Thymus (tissue), 11 donors: ENCODE measurements around the gene SHANK1. TPM values are rescaled to one million over a fixed set of nuclear protein-coding genes. Genes with fewer than 3 reads are reported as not detected.

Experiments
- DNase-seq, 9 donors: peaks; one replicate each; pipeline ENCODE4 v3.0.0-alpha.2; 2013; ENCODE audit warnings: low spot score in 9 of 9, low read depth in 6 of 9, missing footprints in 1 of 9
- H3K27ac ChIP-seq, 2 donors: one replicate each; pipeline ENCODE4 v1.5.1; 2013; ENCODE audit warnings: control low read depth in 1 of 2, low read depth in 1 of 2, low read length in 1 of 2, mild to moderate bottlenecking in 1 of 2, moderate library complexity in 1 of 2
- H3K27me3 ChIP-seq, 2 donors: one replicate each; pipeline ENCODE4 v1.5.1; 2013; ENCODE audit warnings: low read length in 1 of 2; ENCODE audit not compliant: control insufficient read depth in 2 of 2, insufficient read depth in 1 of 2
- H3K36me3 ChIP-seq, 2 donors: one replicate each; pipeline ENCODE4 v1.5.1; 2013; ENCODE audit warnings: low read length in 1 of 2, mild to moderate bottlenecking in 1 of 2, moderate library complexity in 1 of 2; ENCODE audit not compliant: control insufficient read depth in 2 of 2, insufficient read depth in 2 of 2
- H3K4me1 ChIP-seq, 2 donors: one replicate each; pipeline ENCODE4 v1.5.1; 2013; ENCODE audit warnings: low read length in 2 of 2; ENCODE audit not compliant: control insufficient read depth in 2 of 2, insufficient read depth in 2 of 2
- H3K4me3 ChIP-seq, 2 donors: one replicate each; pipeline ENCODE4 v1.5.1; 2013; ENCODE audit warnings: low read length in 2 of 2, control low read depth in 1 of 2, mild to moderate bottlenecking in 1 of 2
- H3K9me3 ChIP-seq, 2 donors: one replicate each; pipeline ENCODE4 v1.5.1; 2013; ENCODE audit warnings: low read length in 1 of 2, mild to moderate bottlenecking in 1 of 2; ENCODE audit not compliant: control insufficient read depth in 2 of 2, insufficient read depth in 1 of 2
- WGBS: extraction: QIAGEN DNeasy Blood & Tissue Kit; methylation state at CpG from one replicate; pipeline ENCODE4 v1.1.7; 2013; 5-methylcytosine and 5-hydroxymethylcytosine counted together
- polyA plus RNA-seq: library from polyadenylated mRNA; stranded (reverse); fragments of 200-250 nt; gene quantifications from one replicate; pipeline ENCODE4 v1.2.3, GENCODE V29; 2013
- total RNA-seq: library from RNA; stranded (reverse); fragments of 120-200 nt; gene quantifications from one replicate; pipeline ENCODE4 v1.2.4, GENCODE V29; 2013
- donor health status: healthy.

SHANK1 gene
- total and polyA plus RNA-seq, 2 donors = 0.39 to 1.8 TPM

- Histone ChIP-seq H3K9me3 (peaks cover 0 to 3% of the 10 kb centered on the region in 2 donors), H3K27ac (no peak overlapping the region), H3K4me3 (no peak overlapping the region), H3K4me1 (no peaks in the 10 kb centered on the region), H3K27me3 (peaks cover 52 to 85% of the 10 kb centered on the region in 2 donors), H3K36me3 (no peaks in the 10 kb centered on the region)
- 45% methylated on average over 20 of the region's 20 CpGs for WGBS
- DNase-seq = no peak
Observed at GRCh38 chr19:50668879-50669278, 50.7 kb downstream of the SHANK1 start.

GRCh38 chr19:50668416-50668815, 51.2 kb downstream of the SHANK1 start:
- Histone ChIP-seq H3K9me3 (peaks cover 0 to 3% of the 10 kb centered on the region in 2 donors), H3K4me3 (no peak overlapping the region), H3K27ac (no peak overlapping the region), H3K36me3 (no peaks in the 10 kb centered on the region), H3K4me1 (no peaks in the 10 kb centered on the region), H3K27me3 (peaks cover 52 to 80% of the 10 kb centered on the region in 2 donors)
- 11% methylated on average over 49 of the region's 49 CpGs for WGBS
- no peak for DNase-seq

- DNase-seq = no peak
- no peak overlapping the region for H3K4me3 ChIP-seq
- H3K9me3 ChIP-seq = peaks cover 0 to 3% of the 10 kb centered on the region in 2 donors
- H3K4me1 ChIP-seq = no peaks in the 10 kb centered on the region
- peaks cover 52 to 76% of the 10 kb centered on the region in 2 donors for H3K27me3 ChIP-seq
- H3K27ac ChIP-seq = no peak overlapping the region
- no peaks in the 10 kb centered on the region for H3K36me3 ChIP-seq
- WGBS = 7% methylated on average over 58 of the region's 58 CpGs
Observed at GRCh38 chr19:50667759-50668231, 51.8 kb downstream of the SHANK1 start.

GRCh38 chr19:50667177-50667758, 52.3 kb downstream of the SHANK1 start:
- 11% methylated on average over 56 of the region's 56 CpGs for WGBS

GRCh38 chr19:50666346-50667176, 53.0 kb downstream of the SHANK1 start:
- Histone ChIP-seq H3K4me3 (no peak overlapping the region), H3K9me3 (peaks cover 0 to 3% of the 10 kb centered on the region in 2 donors), H3K4me1 (no peaks in the 10 kb centered on the region), H3K36me3 (no peaks in the 10 kb centered on the region), H3K27me3 (peaks cover 52 to 76% of the 10 kb centered on the region in 2 donors), H3K27ac (no peak overlapping the region)
- WGBS = 25% methylated on average over 47 of the region's 47 CpGs
- DNase-seq = no peak

More at GRCh38 chr19:50667177-50667758, 52.3 kb downstream of the SHANK1 start:
- Histone ChIP-seq H3K27me3 (peaks cover 52 to 74% of the 10 kb centered on the region in 2 donors), H3K27ac (no peak overlapping the region), H3K4me3 (no peak overlapping the region), H3K36me3 (no peaks in the 10 kb centered on the region), H3K9me3 (peaks cover 0 to 3% of the 10 kb centered on the region in 2 donors), H3K4me1 (no peaks in the 10 kb centered on the region)
- no peak for DNase-seq

GRCh38 chr19:50664204-50664603, 55.4 kb downstream of the SHANK1 start:
- H3K36me3 ChIP-seq = no peaks in the 10 kb centered on the region
- H3K27ac ChIP-seq = no peak overlapping the region
- H3K4me3 ChIP-seq = no peak overlapping the region
- H3K27me3 ChIP-seq = peaks cover 43 to 78% of the 10 kb centered on the region in 2 donors
- WGBS = 89% methylated on average over 6 of the region's 6 CpGs
- H3K9me3 ChIP-seq = peaks cover 2 to 3% of the 10 kb centered on the region in 2 donors
- DNase-seq = no peak
- peaks cover 0 to under 1% of the 10 kb centered on the region in 2 donors for H3K4me1 ChIP-seq

GRCh38 chr19:50663482-50663790, 56.2 kb downstream of the SHANK1 start:
- WGBS = 91% methylated on average over 1 of the region's 1 CpG
- Histone ChIP-seq H3K4me3 (no peak overlapping the region), H3K27ac (no peak overlapping the region), H3K36me3 (no peaks in the 10 kb centered on the region), H3K27me3 (peaks cover 41 to 81% of the 10 kb centered on the region in 2 donors), H3K4me1 (peaks cover 0 to 6% of the 10 kb centered on the region in 2 donors), H3K9me3 (peaks cover 6% of the 10 kb centered on the region in 2 donors)
- no peak for DNase-seq

- H3K27ac ChIP-seq = no peak overlapping the region
- no peaks in the 10 kb centered on the region for H3K36me3 ChIP-seq
- no peak overlapping the region for H3K4me3 ChIP-seq
- peaks cover 37 to 82% of the 10 kb centered on the region in 2 donors for H3K27me3 ChIP-seq
- no peak for DNase-seq
- peaks cover 0 to 8% of the 10 kb centered on the region in 2 donors for H3K4me1 ChIP-seq
- H3K9me3 ChIP-seq = peaks cover 9 to 11% of the 10 kb centered on the region in 2 donors
- 66% methylated on average over 16 of the region's 16 CpGs for WGBS
Observed at GRCh38 chr19:50662651-50663481, 56.7 kb downstream of the SHANK1 start.
